Measurements from ENCODE around the gene USHBP1. TPM values are rescaled to one million over a fixed set of nuclear protein-coding genes. Genes with fewer than 3 reads are reported as not detected.

USHBP1 gene
- total and polyA plus RNA-seq, 10 of the 15 experiments (the other 5 are each of a cell fraction or from before 2014, with no cell fraction given), result 0.05 to 0.96 (median 0.22) TPM; not detected in 2

GRCh38 chr19:17283504-17283996, 19.0 kb upstream of the USHBP1 start:
- ATAC-seq (no peak), DNase-seq (ENCODE audit: low read depth, low spot score) (no peak), FAIRE-seq (no peak)
- no peaks in the 10 kb centered on the region for H3K9me3 ChIP-seq (replicated peaks; ENCODE audit: control insufficient read depth, insufficient read depth, low read length)
- peaks cover 0 to 7% of the 10 kb centered on the region in 2 experiments; a peak in 2 of 4 replicates for H3K36me3 ChIP-seq (ENCODE audit: control insufficient read depth in 2 of 2, insufficient read depth in 2 of 2, low read length in 1 of 2)
- ChIA-PET POLR2A (interaction anchor here (0.6 kb wide), 1 partner anchor 16 kb away, joined by 4 read pairs; no protein-coding TSS in a partner anchor), CTCF (interaction anchor here (0.6 to 6.9 kb wide), 10 partner anchors 9 to 567 kb away, joined by 3 to 120 read pairs (median 6); partner anchors contain the start of genes BABAM1 and USHBP1), RAD21 (ENCODE audit: unreplicated experiment) (interaction anchor here (0.6 to 4.3 kb wide), 7 partner anchors 17 to 569 kb away, joined by 3 to 22 read pairs (median 4); partner anchors contain the start of genes BABAM1 and DDA1), SMC1A (ENCODE audit: uncharacterized antibody, unreplicated experiment) (interaction anchor here (0.5 to 6.5 kb wide), 6 partner anchors 18 to 572 kb away, joined by 3 to 43 read pairs (median 4); partner anchors contain the start of genes BABAM1 and USHBP1)
- no peak overlapping the region for H3K27ac ChIP-seq (ENCODE audit: control insufficient read depth, insufficient read depth)
- no peaks in the 10 kb centered on the region for H4K20me1 ChIP-seq (ENCODE audit: control insufficient read depth, insufficient read depth)
- H3K27me3 ChIP-seq (replicated peaks in 1 of 2; ENCODE audit: control insufficient read depth in 2 of 2, insufficient read depth in 2 of 2, low read length in 1 of 2), result no peaks in the 10 kb centered on the region
- intact Hi-C loops (cut with micrococcal nuclease; ENCODE audit: unreplicated experiment), result loop anchor here (2.0 kb wide), 1 partner anchor 17 kb away; the partner anchor contains the start of gene BABAM1
- 86% methylated on average over 7 of the region's 7 CpGs for WGBS (ENCODE audit: insufficient coverage, insufficient replicate concordance, low lambda C conversion rate, missing lambda C conversion rate)
- in situ Hi-C loops (cut with MboI), result no loop called here
- peaks cover 9% of the 10 kb centered on the region for H3K4me1 ChIP-seq (ENCODE audit: control insufficient read depth, insufficient read depth, low read length)
- no peak overlapping the region for H3K4me2 ChIP-seq (ENCODE audit: control insufficient read depth, insufficient read depth)
- H3K79me2 ChIP-seq (ENCODE audit: control insufficient read depth, insufficient read depth, low read length), result no peaks in the 10 kb centered on the region; the same call in 1 of the 2 replicates
- H2AFZ ChIP-seq (ENCODE audit: control insufficient read depth, low read depth, low read length), result no peak overlapping the region
- no TSS peak for BruUV-seq (replicated peaks)
- H3K4me3 ChIP-seq, result no peak overlapping the region
- TF ChIP-seq GABPA (IDR thresholded peaks at IDR 0.05; ENCODE audit: low read depth) (no peak), MEF2A (IDR thresholded peaks at IDR 0.05; ENCODE audit: insufficient read depth, low read depth, low read length) (no peak), PAX5 (IDR thresholded peaks at IDR 0.05; ENCODE audit: borderline replicate concordance, low read depth, low read length) (no peak), RB1 (IDR thresholded peaks at IDR 0.05; ENCODE audit: borderline replicate concordance) (no peak), POLR2AphosphoS5 (IDR thresholded peaks at IDR 0.05; ENCODE audit: low read length) (no peak), RELA (IDR thresholded peaks at IDR 0.05; ENCODE audit: borderline replicate concordance, partially characterized antibody) (no peak), ATF2 (IDR thresholded peaks at IDR 0.05; ENCODE audit: low read length) (no peak), NRF1 (conservative IDR thresholded peaks at IDR 0.05; ENCODE audit: low read depth, low read length) (no peak), BCL3 (IDR thresholded peaks at IDR 0.05; ENCODE audit: borderline replicate concordance, insufficient read depth, low read depth, low read length, poor library complexity, severe bottlenecking) (no peak), MYB (IDR thresholded peaks at IDR 0.05; ENCODE audit: borderline replicate concordance, low read depth, low read length) (no peak), SRF (IDR thresholded peaks at IDR 0.05; ENCODE audit: low read depth in 2 of 2, low read length in 2 of 2) (no peak), SMC3 (IDR thresholded peaks at IDR 0.05; ENCODE audit: borderline replicate concordance, low read length) (no peak), PKNOX1 (IDR thresholded peaks at IDR 0.05) (no peak), SIX5 (IDR thresholded peaks at IDR 0.05; ENCODE audit: low read depth, low read length, severe bottlenecking) (no peak), JUNB (IDR thresholded peaks at IDR 0.05) (no peak), NR2C2 (IDR thresholded peaks at IDR 0.05; ENCODE audit: borderline replicate concordance, control insufficient read depth, insufficient read length, low read depth) (no peak), ATF3 (IDR thresholded peaks at IDR 0.05; ENCODE audit: borderline replicate concordance, extremely low read depth, low read depth, low read length) (no peak), GATAD2B (conservative IDR thresholded peaks at IDR 0.05; ENCODE audit: low read depth) (no peak), HDAC2 (IDR thresholded peaks at IDR 0.05) (no peak), ZNF622 (IDR thresholded peaks at IDR 0.05) (no peak)
- H3K9ac ChIP-seq (ENCODE audit: control insufficient read depth, insufficient read depth, low read length), result no peak overlapping the region

All from GM12878 (cell line).